HG02798 (cell line): ENCODE results near the gene CCDC102A.
A peak's percentile ranks its signal among the peaks of the same experiment; 100 is the strongest.

Experiments used
- ATAC-seq: cut with Tn5 transposase; IDR thresholded peaks from one replicate; pipeline ENCODE4 v1.9.1; 2021; ENCODE audit warnings: mild to moderate bottlenecking; ENCODE audit not compliant: unreplicated experiment, poor library complexity

Gene CCDC102A

GRCh38 chr16:57468346-57468745, 68.0 kb downstream of the CCDC102A start:
- ATAC-seq = no peak

DNA sequence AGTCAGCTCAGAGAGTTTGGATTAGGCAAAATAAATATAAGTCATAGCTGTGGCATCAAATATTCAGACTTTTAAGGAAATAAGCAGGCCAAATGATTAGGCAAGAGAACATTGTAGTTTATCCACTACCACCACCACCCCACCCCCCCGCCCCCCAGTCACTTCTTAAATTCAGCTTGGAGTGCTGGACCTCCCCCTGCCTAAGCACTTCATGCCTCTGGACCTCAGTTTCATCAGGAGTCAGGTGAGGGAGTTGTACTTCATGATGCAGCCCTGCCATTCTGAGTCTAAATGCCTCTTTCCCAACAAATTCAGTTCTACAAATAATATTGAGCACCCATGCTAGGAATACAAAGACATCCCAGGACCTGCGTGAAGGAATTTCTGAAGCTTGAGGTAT, 71.8 kb downstream of the CCDC102A start:
- ATAC-seq = no peak

DNA sequence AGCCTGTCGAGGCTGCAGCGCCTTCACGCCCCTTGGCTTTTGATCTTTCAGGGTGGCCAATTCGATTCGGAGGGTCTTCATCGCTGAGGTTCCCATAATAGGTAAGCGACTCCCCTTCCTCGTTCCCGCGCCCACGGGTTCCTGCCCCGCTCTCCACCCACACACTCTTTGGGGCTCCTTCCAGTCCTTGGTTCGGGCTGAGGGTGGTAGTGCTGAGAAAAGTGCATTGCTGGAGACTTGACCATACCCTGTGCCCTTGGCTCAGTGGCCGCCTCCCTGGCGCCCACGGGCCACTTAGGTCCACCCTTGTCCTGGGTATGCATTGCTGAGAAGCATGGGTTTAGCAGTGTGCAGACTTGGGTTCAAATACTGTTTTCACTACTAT, 73.4 kb downstream of the CCDC102A start:
- ATAC-seq = no peak

- peak; percentile 97 for ATAC-seq
These were observed 74.0 kb downstream of the CCDC102A start, which contains the start of gene POLR2C for GRCh38 chr16:57462209-57462977. Gene POLR2C, plus strand, starts transcription at chr16:57462679. Its CDS starts 46 bp downstream, at chr16:57462725.
